Panc1 (cell line): ENCODE measurements around the gene AHDC1.

Experiments used
- POLR2AphosphoS5 ChIP-seq: IDR thresholded peaks from 2 replicates; pipeline ENCODE4 v1.6.1; 2012; ENCODE audit warnings: mild to moderate bottlenecking, low read depth, low read length, moderate library complexity
- SIN3A ChIP-seq: IDR thresholded peaks from 2 replicates; pipeline ENCODE4 v1.6.1; 2012; ENCODE audit warnings: low read depth, mild to moderate bottlenecking, low read length, moderate library complexity, borderline replicate concordance; ENCODE audit not compliant: insufficient read depth
- TF ChIP-seq, protein P1 (sequence below): fragments of 450-650 bp; IDR thresholded peaks from 2 replicates; pipeline ENCODE4 v1.5.1; 2017; ENCODE audit warnings: mild to moderate bottlenecking

DNA sequence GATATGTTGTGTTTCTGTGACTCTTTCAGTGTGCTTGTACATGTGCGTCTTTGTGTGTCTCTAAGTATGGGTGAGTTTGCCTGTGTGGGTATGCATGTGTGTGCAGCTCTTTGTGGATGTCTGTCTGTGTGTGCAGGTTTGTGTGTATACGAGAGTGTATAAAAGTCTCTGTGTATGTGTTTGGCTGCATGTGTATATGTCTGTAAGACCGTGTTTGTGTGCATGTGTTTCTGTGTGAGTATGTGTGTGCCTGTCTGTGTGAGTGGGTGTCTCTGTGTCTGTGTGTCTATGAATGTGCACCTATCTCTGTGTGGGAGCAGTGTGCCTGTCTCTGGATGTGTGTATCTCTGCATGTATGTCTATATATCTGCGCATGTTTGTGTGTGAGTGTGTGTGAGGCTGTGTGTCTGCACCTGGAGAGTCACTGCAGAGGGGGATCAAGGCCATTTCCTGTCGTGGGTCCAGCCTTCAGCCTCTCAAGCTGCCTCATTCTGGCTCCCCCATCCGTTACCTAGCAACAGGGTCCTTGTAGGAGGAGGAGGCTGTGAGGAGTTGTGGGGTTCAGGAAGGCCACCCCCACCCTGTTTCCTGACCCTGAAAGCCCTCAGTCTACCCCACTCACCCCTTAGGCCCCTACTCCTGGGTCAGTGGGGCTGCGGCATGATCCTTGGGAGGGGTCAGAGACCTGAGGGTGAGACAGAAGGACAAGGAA lies 20.7 kb upstream of the AHDC1 start:
- TF ChIP-seq SIN3A (no peak), POLR2AphosphoS5 (no peak)
- TF ChIP-seq, protein P1, sequence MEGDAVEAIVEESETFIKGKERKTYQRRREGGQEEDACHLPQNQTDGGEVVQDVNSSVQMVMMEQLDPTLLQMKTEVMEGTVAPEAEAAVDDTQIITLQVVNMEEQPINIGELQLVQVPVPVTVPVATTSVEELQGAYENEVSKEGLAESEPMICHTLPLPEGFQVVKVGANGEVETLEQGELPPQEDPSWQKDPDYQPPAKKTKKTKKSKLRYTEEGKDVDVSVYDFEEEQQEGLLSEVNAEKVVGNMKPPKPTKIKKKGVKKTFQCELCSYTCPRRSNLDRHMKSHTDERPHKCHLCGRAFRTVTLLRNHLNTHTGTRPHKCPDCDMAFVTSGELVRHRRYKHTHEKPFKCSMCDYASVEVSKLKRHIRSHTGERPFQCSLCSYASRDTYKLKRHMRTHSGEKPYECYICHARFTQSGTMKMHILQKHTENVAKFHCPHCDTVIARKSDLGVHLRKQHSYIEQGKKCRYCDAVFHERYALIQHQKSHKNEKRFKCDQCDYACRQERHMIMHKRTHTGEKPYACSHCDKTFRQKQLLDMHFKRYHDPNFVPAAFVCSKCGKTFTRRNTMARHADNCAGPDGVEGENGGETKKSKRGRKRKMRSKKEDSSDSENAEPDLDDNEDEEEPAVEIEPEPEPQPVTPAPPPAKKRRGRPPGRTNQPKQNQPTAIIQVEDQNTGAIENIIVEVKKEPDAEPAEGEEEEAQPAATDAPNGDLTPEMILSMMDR = no peak
